Central memory CD8-positive, alpha-beta T cell (primary cell): Measurements from ENCODE around the gene SNX24.
A peak's percentile ranks its signal among the peaks of the same experiment; 100 is the strongest.

Experiments used
- ATAC-seq: fragments of 150-1000 bp; cut with Tn5 transposase; replicated peaks from 2 replicates; pipeline ENCODE4 v1.10.0; 2022; ENCODE audit warnings: mild to moderate bottlenecking, moderate FRiP score, moderate number of reproducible peaks; ENCODE audit not compliant: poor library complexity, severe bottlenecking; ENCODE audit errors: extremely low read depth
- DNase-seq, 2 donors: peaks; one replicate each; pipeline ENCODE4 v3.0.0; 2021; ENCODE audit warnings: low spot score in 2 of 2
- H3K27ac Mint-ChIP-seq: one replicate; pipeline ENCODE4 v1.8.0; 2022; ENCODE audit warnings: low read depth, mild to moderate bottlenecking, moderate library complexity, mixed read lengths
- H3K27me3 Mint-ChIP-seq: one replicate; pipeline ENCODE4 v1.8.0; 2022; ENCODE audit warnings: mixed read lengths
- H3K36me3 Mint-ChIP-seq: one replicate; pipeline ENCODE4 v1.8.0; 2022; ENCODE audit warnings: mild to moderate bottlenecking, moderate library complexity, mixed read lengths; ENCODE audit not compliant: insufficient read depth
- H3K4me1 Mint-ChIP-seq: one replicate; pipeline ENCODE4 v1.8.0; 2022; ENCODE audit warnings: mixed read lengths
- H3K4me3 Mint-ChIP-seq: one replicate; pipeline ENCODE4 v1.8.0; 2022; ENCODE audit warnings: mild to moderate bottlenecking, moderate library complexity, mixed read lengths
- H3K9me3 Mint-ChIP-seq: one replicate; pipeline ENCODE4 v1.8.0; 2022; ENCODE audit warnings: mixed read lengths

Gene SNX24

GRCh38 chr5:122845229-122846050 is at the start of gene SNX24:
Gene SNX24, plus strand, starts transcription at chr5:122845613. Its CDS starts 21 bp downstream, at chr5:122845634.
- H3K4me1 Mint-ChIP-seq = peaks cover 33% of the 10 kb centered on the region
- ATAC-seq (peak; percentile 81), DNase-seq (peak; percentile 47 to 59)
- H3K27ac Mint-ChIP-seq = peak within 1 kb of the TSS; percentile 83
- H3K9me3 Mint-ChIP-seq = no peaks in the 10 kb centered on the region
- H3K27me3 Mint-ChIP-seq = no peaks in the 10 kb centered on the region
- peak within 1 kb of the TSS; percentile 83 for H3K4me3 Mint-ChIP-seq
- H3K36me3 Mint-ChIP-seq = peaks cover 5% of the 10 kb centered on the region

DNA sequence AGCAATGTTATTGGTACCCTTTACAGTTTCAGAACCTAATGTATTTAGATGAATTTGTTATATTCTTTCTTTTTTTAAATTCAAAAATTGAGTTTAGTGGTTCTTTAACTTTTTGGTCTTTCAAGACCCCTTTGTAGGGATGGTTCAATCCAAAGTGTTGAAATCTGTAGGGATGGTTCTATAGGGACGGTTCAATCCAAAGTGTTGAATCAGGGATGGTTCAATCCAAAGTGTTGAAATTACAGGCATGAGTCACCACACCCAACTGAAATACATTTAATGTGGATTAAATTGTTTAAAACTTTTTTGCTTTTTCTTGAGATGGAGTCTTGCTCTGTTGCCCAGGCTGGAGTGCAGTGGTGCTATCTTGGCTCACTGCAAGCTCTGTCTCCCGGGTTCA is 39.9 kb upstream of the SNX24 start:
- ATAC-seq (no peak), DNase-seq (no peak)
- peaks cover 6% of the 10 kb centered on the region for H3K4me1 Mint-ChIP-seq
- H3K36me3 Mint-ChIP-seq = peaks cover 49% of the 10 kb centered on the region
- H3K4me3 Mint-ChIP-seq = no peak overlapping the region
- H3K27ac Mint-ChIP-seq = no peak overlapping the region
- H3K9me3 Mint-ChIP-seq = no peaks in the 10 kb centered on the region
- no peaks in the 10 kb centered on the region for H3K27me3 Mint-ChIP-seq

DNA sequence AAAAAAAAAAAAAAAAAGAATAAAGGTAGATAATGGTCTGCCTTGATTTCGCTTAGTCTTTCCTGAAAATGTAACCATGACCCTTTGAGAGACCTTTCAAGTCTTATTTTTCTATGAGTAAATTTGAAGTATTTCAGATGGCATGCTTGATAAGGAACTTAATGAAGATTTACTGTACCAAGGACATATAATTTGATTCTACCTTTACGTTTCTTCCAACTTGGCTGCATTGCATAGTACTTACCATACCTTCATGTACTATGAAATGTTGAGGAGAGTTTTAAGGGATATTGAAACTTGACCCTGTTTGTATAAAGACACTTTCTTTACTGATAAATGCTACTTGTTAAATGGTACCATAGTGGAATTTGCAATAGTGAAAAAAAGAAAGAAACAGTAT is 35.0 kb upstream of the SNX24 start:
- Mint-ChIP-seq H3K4me1 (no peaks in the 10 kb centered on the region), H3K4me3 (no peak overlapping the region), H3K27ac (no peak overlapping the region), H3K36me3 (peaks cover 20% of the 10 kb centered on the region), H3K9me3 (no peaks in the 10 kb centered on the region), H3K27me3 (no peaks in the 10 kb centered on the region)
- no peak for ATAC-seq
- no peak for DNase-seq

DNA sequence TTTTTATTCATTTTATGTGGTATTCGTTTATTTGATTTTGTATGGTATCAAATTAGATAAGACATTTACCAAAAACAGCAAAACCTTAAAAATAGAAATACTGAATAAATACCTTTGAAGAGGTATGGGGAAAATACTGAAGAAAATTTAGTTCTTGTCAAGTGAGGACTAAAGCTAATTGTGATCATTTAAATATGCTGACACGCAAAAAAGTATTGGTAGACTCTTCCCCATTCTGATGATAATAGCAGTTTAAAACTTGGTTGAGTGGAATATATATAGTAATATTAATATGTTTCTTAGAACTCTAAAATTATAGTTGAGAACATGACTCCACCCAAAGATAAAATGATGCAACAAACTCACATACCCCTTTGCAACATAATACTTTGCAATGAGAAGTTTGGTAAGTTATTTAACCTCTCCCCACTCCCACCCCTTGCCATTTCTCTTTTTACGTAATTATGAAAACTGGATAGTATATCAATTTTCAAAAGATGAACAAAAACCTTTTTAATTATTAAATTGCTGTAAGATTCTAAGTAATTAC is 30.1 kb upstream of the SNX24 start:
- Mint-ChIP-seq H3K36me3 (peaks cover 14% of the 10 kb centered on the region), H3K27me3 (no peaks in the 10 kb centered on the region), H3K27ac (no peak overlapping the region), H3K4me1 (no peaks in the 10 kb centered on the region), H3K9me3 (no peaks in the 10 kb centered on the region), H3K4me3 (no peak overlapping the region)
- no peak for ATAC-seq
- DNase-seq = no peak

- ATAC-seq (no peak), DNase-seq (no peak)
- peaks cover 16% of the 10 kb centered on the region for H3K36me3 Mint-ChIP-seq
- H3K27ac Mint-ChIP-seq = no peak overlapping the region
- no peaks in the 10 kb centered on the region for H3K4me1 Mint-ChIP-seq
- H3K9me3 Mint-ChIP-seq = no peaks in the 10 kb centered on the region
- no peak overlapping the region for H3K4me3 Mint-ChIP-seq
- H3K27me3 Mint-ChIP-seq = no peaks in the 10 kb centered on the region
Observed at GRCh38 chr5:122816756-122817155, 28.7 kb upstream of the SNX24 start.

DNA sequence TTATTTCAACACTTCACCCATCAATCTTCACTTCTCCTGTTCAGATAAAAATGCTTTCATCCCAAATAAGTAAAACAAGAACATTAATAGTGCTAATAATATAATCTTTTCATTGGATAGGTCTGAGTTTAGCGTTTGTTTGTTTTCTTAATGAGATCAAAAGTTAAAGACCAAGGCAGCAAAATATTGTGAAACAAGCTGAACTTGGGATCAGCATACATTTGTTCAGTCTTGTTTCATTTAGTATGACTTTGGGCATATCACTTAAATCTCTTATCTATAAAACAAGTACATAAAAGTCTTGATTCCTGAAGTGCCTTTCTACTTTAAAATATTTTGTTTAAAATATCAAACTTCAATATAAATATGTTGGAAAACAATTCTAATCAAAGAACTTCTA is 13.4 kb upstream of the SNX24 start:
- no peak overlapping the region for H3K27ac Mint-ChIP-seq
- DNase-seq (no peak), ATAC-seq (no peak)
- no peak overlapping the region for H3K4me3 Mint-ChIP-seq
- no peaks in the 10 kb centered on the region for H3K9me3 Mint-ChIP-seq
- no peaks in the 10 kb centered on the region for H3K27me3 Mint-ChIP-seq
- H3K4me1 Mint-ChIP-seq = no peaks in the 10 kb centered on the region
- H3K36me3 Mint-ChIP-seq = peaks cover 18% of the 10 kb centered on the region

- H3K4me3 Mint-ChIP-seq = no peak overlapping the region
Observed at GRCh38 chr5:122835681-122836080, 9.7 kb upstream of the SNX24 start.

DNA sequence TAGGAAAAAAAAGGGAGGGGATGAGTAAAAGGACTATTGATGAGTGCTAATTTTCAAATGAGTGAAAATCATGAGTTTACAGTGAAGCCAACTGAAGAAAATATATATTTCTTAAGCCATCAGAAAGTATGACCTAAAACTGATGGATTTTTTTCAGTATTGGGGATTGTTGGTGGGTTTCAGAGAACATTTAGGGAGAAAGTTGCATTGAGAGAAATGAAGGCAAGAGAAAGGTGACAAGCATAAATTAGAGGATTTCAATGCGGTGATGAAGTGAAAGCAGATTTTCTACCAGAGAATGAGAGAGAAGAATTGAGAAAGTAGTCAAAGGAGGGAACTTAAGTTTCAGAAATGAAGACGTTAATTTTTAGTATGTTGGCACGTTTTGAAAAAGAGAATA is 8.5 kb upstream of the SNX24 start:
- Mint-ChIP-seq H3K27ac (no peak overlapping the region), H3K9me3 (no peaks in the 10 kb centered on the region), H3K36me3 (peaks cover 2% of the 10 kb centered on the region), H3K4me1 (no peaks in the 10 kb centered on the region), H3K4me3 (no peak overlapping the region), H3K27me3 (no peaks in the 10 kb centered on the region)
- ATAC-seq = no peak
- no peak for DNase-seq

More at GRCh38 chr5:122835681-122836080, 9.7 kb upstream of the SNX24 start:
- H3K4me1 Mint-ChIP-seq = no peaks in the 10 kb centered on the region
- no peak overlapping the region for H3K27ac Mint-ChIP-seq
- ATAC-seq = no peak
- no peaks in the 10 kb centered on the region for H3K9me3 Mint-ChIP-seq
- no peak for DNase-seq
- no peaks in the 10 kb centered on the region for H3K27me3 Mint-ChIP-seq
- peaks cover 2% of the 10 kb centered on the region for H3K36me3 Mint-ChIP-seq

DNA sequence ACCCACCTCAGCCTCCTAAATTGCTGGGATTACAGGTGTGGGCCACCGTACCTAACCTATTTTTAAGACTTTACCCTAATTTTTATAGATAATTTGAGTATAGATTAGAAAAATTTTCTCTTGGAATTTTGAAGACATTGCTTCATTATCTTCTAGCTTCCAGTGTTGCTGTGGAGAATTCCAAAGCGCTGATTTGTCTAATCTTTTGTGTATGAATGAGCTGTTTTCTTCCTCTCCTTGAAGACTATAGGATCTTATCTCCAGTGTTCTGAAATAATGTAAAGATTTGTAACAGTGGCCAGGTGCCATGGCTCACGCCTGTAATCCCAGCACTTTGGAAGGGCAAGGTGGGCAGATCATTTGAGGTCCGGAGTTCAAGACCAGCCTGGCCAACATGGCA is 5.7 kb upstream of the SNX24 start:
- H3K4me3 Mint-ChIP-seq = no peak overlapping the region
- peaks cover 11% of the 10 kb centered on the region for H3K4me1 Mint-ChIP-seq
- peaks cover 2% of the 10 kb centered on the region for H3K36me3 Mint-ChIP-seq
- H3K27ac Mint-ChIP-seq = no peak overlapping the region
- no peaks in the 10 kb centered on the region for H3K9me3 Mint-ChIP-seq
- no peaks in the 10 kb centered on the region for H3K27me3 Mint-ChIP-seq
- DNase-seq = no peak
- no peak for ATAC-seq

DNA sequence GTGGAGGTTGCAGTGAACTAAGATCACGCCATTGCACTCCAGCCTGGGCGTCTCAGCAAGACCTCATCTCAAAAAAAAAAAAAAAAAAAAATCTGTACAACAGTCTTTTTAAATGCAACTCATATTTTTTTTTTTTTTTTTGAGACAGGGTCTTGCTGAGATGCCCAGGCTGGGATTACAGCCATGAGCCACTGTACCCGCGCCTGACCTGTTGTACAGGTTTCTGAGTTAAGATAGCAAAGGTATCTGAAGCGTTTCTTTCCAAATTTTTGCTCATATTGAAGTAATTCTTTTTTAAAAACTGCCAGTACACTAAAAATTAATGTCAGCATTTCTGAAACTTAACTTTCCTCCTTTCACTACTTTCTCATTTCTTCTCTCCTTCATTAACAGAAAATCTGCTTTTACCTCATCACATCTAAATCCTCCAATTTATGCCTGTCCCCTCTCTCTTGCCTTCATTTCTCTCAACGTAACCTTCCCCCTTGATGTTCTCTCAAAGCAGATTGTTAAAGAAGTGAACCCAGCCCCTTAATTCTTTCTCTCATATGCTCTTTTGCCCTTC is 3.3 kb upstream of the SNX24 start:
- Mint-ChIP-seq H3K27me3 (no peaks in the 10 kb centered on the region), H3K36me3 (peaks cover 8% of the 10 kb centered on the region), H3K4me3 (no peak overlapping the region), H3K27ac (no peak overlapping the region), H3K9me3 (no peaks in the 10 kb centered on the region), H3K4me1 (peaks cover 24% of the 10 kb centered on the region)
- ATAC-seq (no peak), DNase-seq (no peak)

DNA sequence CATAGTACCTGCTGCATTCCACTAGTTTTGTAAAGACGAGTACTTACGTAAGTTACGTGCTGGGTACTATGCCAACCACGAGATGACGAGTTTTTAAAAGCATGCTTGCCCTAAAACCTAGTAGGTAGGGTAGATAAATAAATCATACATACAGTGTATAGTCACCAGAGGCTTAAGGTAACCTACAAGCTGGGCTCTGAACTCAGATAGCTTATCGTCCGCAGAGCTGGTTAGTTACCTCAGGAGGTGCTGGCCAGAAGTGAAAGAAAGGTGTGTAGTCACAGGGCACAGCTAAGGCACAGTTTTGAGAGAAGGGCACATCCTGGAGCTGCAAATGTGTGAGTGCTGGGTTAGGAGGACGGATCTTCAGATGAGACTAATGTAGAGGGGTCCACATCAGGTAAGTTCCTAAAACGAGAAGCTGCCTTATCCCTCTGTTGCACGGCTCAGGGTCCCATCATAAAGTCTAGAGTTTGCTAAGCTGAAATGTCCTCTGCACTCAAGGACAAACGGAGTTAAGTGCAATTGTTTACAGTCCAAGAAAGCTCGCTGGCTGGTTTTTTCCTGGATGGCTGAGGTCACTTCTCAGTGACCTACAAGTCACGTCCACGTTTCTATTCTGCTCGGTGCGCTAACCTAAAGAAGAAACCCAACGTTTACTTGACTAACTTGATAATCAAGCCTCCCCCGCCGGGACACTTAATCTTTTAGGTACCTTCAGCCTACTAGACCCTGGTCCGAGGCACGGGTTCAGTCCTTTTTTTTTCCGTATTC is 1.1 kb upstream of the SNX24 start:
- Mint-ChIP-seq H3K4me1 (peaks cover 25% of the 10 kb centered on the region), H3K9me3 (no peaks in the 10 kb centered on the region), H3K27me3 (no peaks in the 10 kb centered on the region), H3K36me3 (peaks cover 5% of the 10 kb centered on the region), H3K27ac (peak overlapping the region; percentile 81), H3K4me3 (peak overlapping the region; percentile 83)
- ATAC-seq (no peak), DNase-seq (no peak)

- H3K4me1 Mint-ChIP-seq = peaks cover 29% of the 10 kb centered on the region
- DNase-seq (no peak), ATAC-seq (peak; percentile 24)
- peak overlapping the region; percentile 81 for H3K27ac Mint-ChIP-seq
- H3K27me3 Mint-ChIP-seq = no peaks in the 10 kb centered on the region
- H3K9me3 Mint-ChIP-seq = no peaks in the 10 kb centered on the region
- peaks cover 5% of the 10 kb centered on the region for H3K36me3 Mint-ChIP-seq
- H3K4me3 Mint-ChIP-seq = peak overlapping the region; percentile 83
Observed at GRCh38 chr5:122844910-122845228, 544 bp upstream of the SNX24 start.
